ENCODE results near the gene LRCOL1. TPM values are rescaled to one million over a fixed set of nuclear protein-coding genes. Genes with fewer than 3 reads are reported as not detected.

LRCOL1 gene
- total and polyA plus RNA-seq, 10 of the 15 experiments (the other 5 are each of a cell fraction or from before 2014, with no cell fraction given), result not detected

DNA sequence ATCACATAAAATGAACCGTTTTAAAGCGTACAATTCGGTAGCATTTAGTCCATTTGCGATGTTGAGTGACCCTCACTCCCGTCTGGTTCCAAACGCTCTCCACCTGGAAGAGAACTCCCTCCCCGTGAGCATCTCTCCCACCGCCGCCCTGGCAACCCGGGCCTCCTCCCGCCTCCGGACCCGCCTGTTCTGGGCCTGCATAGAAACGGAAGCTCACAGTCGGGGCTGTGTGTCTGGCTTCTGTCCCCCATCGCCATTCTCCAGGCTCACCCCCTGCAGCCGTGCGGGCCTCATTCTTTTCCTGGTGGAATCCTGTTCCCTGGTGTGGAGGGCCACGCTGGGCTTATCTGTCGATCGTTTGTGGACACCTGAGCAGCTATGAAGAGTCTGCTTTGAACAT, 17.3 kb downstream of the LRCOL1 start (continued):
- no peak for TF ChIP-seq IRF4 (IDR thresholded peaks at IDR 0.05; ENCODE audit: low read depth, low read length)
- TF ChIP-seq SRF (IDR thresholded peaks at IDR 0.05; ENCODE audit: low read depth in 2 of 2, low read length in 2 of 2), result no peak

DNA sequence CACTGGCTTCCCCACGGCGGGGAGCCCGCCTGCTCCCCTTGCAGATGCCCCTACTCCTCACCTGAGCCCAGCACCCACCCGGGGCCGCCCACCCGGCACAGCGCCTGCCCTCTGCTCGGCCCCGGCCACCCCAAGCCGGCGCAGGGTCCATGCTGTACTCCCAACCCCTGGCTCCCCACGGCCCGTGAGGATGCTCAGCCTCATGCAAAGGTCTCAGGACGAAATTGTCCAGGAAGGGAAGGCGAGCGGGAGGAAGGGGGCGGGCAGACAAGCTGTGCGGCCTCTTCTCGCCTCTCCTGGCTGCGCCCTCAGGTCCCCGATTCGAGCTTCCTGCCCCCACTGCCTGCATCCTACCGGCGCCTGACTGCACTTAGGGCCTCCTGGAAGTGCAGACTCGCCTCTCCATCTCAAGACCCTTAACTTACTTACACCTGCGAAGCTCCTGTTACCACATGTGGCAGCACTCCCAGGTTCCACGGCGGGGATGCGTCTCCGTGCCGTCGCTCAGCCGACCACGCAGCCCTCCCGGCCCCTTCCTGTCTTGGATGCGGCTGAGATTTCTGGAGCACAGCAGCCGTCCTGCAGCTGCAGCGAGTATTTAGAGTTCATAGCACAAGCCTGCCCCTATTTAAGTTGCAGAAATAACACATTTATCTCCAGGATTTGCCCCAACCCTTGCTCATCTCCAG, 18.0 kb downstream of the LRCOL1 start:
- Histone ChIP-seq H3K36me3 (ENCODE audit: control insufficient read depth in 2 of 2, insufficient read depth in 2 of 2, low read length in 1 of 2) (no peaks in the 10 kb centered on the region), H3K4me1 (ENCODE audit: control insufficient read depth, insufficient read depth, low read length) (no peaks in the 10 kb centered on the region), H3K27me3 (replicated peaks in 1 of 2; ENCODE audit: control insufficient read depth in 2 of 2, insufficient read depth in 2 of 2, low read length in 1 of 2) (no peaks in the 10 kb centered on the region), H3K4me2 (ENCODE audit: control insufficient read depth, insufficient read depth) (no peak overlapping the region), H3K79me2 (ENCODE audit: control insufficient read depth, insufficient read depth, low read length) (no peaks in the 10 kb centered on the region), H3K9ac (ENCODE audit: control insufficient read depth, insufficient read depth, low read length) (no peak overlapping the region), H4K20me1 (ENCODE audit: control insufficient read depth, insufficient read depth) (no peaks in the 10 kb centered on the region), H3K9me3 (replicated peaks; ENCODE audit: control insufficient read depth, insufficient read depth, low read length) (no peaks in the 10 kb centered on the region), H3K27ac (ENCODE audit: control insufficient read depth, insufficient read depth) (no peak overlapping the region), H3K4me3 (no peak overlapping the region), H2AFZ (ENCODE audit: control insufficient read depth, low read depth, low read length) (no peak overlapping the region)
- intact Hi-C loops (cut with micrococcal nuclease; ENCODE audit: unreplicated experiment), result no loop called here
- FAIRE-seq, result no peak
- 72% methylated on average over 34 of the region's 38 CpGs for WGBS (ENCODE audit: insufficient coverage, insufficient replicate concordance, low lambda C conversion rate, missing lambda C conversion rate)
- BruUV-seq (replicated peaks), result no TSS peak
- ChIA-PET RAD21 (ENCODE audit: unreplicated experiment) (no interaction called here), POLR2A (no interaction called here), CTCF (no interaction called here), SMC1A (ENCODE audit: uncharacterized antibody, unreplicated experiment) (no interaction called here)
- ATAC-seq, result no peak
- TF ChIP-seq, protein P1, sequence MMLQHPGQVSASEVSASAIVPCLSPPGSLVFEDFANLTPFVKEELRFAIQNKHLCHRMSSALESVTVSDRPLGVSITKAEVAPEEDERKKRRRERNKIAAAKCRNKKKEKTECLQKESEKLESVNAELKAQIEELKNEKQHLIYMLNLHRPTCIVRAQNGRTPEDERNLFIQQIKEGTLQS (IDR thresholded peaks at IDR 0.05; ENCODE audit: borderline replicate concordance, extremely low read depth, low read depth, low read length), result no peak
- no peak for TF ChIP-seq POU2F2 (IDR thresholded peaks at IDR 0.05; ENCODE audit: borderline replicate concordance, low read depth, low read length)
- TF ChIP-seq NFXL1 (IDR thresholded peaks at IDR 0.05; ENCODE audit: borderline replicate concordance), result no peak
- TF ChIP-seq HDAC6 (IDR thresholded peaks at IDR 0.05; ENCODE audit: unreplicated experiment), result no peak
- TF ChIP-seq RBBP5 (conservative IDR thresholded peaks at IDR 0.05), result no peak
- TF ChIP-seq PBX3 (IDR thresholded peaks at IDR 0.05; ENCODE audit: insufficient replicate concordance, low read depth, low read length), result no peak
- no peak for TF ChIP-seq HDAC2 (IDR thresholded peaks at IDR 0.05)
- TF ChIP-seq NRF1 (conservative IDR thresholded peaks at IDR 0.05; ENCODE audit: low read depth, low read length), result no peak
- no peak for DNase-seq (ENCODE audit: low read depth, low spot score)
- in situ Hi-C loops (cut with MboI), result no loop called here
